Loucy (cell line): Measurements from ENCODE around the gene WBP11.

Experiments used
- CTCF ChIP-seq: fragments of 200-600 bp; sonication (generic); conservative IDR thresholded peaks from 2 replicates; pipeline ENCODE4 v1.5.1; 2014; ENCODE audit warnings: mild to moderate bottlenecking, antibody characterized with exemption, low read length
- EZH2phosphoT487 ChIP-seq: fragments of 200-600 bp; IDR thresholded peaks from 2 replicates; pipeline ENCODE4 v1.6.1; 2018; ENCODE audit warnings: antibody characterized with exemption, mild to moderate bottlenecking, moderate library complexity, borderline replicate concordance

GRCh38 chr12:14777271-14777670, 26.0 kb downstream of the WBP11 start:
- no peak for TF ChIP-seq CTCF
- no peak for TF ChIP-seq EZH2phosphoT487
